Left lung (tissue), 10 donors: ENCODE results near the gene RHOT1. TPM values are rescaled to one million over a fixed set of nuclear protein-coding genes. Genes with fewer than 3 reads are reported as not detected.

Experiments
- ATAC-seq: fragments of 200-7000 bp; cut with Tn5 transposase; one replicate; pipeline ENCODE4 v1.9.1; 2020; ENCODE audit warnings: moderate library complexity
- DNase-seq, 4 donors: peaks; one replicate each; pipeline ENCODE4 v3.0.0-alpha.2; 2013 to 2020
- H3K27ac ChIP-seq, 2 donors: fragments of 200-600 bp; sonication (generic) in 1 of 2; one replicate each; pipeline versions ENCODE4 v1.5.0 to v1.8.0; 2020 to 2021
- H3K27me3 ChIP-seq, 2 donors: fragments of 200-600 bp; sonication (generic) in 1 of 2; one replicate each; pipeline versions ENCODE4 v1.5.0 to v1.8.0; 2020 to 2021
- H3K36me3 ChIP-seq, 2 donors: fragments of 200-600 bp; sonication (generic) in 1 of 2; one replicate each; pipeline versions ENCODE4 v1.5.0 to v1.8.0; 2020 to 2021
- H3K4me1 ChIP-seq, 2 donors: fragments of 200-600 bp; one replicate each; pipeline ENCODE4 v1.8.0; 2021
- H3K4me3 ChIP-seq, 2 donors: fragments of 200-600 bp; sonication (generic) in 1 of 2; one replicate each; pipeline versions ENCODE4 v1.5.0 to v1.8.0; 2020 to 2021; ENCODE audit warnings: mild to moderate bottlenecking in 1 of 2
- H3K9me3 ChIP-seq, 2 donors: fragments of 200-600 bp; sonication (generic) in 1 of 2; one replicate each; pipeline versions ENCODE4 v1.5.0 to v1.8.0; 2020 to 2021
- intact Hi-C, 2 donors: fragments of 100-400 bp; cut with DNase I; formaldehyde crosslinking; loops; one replicate each; pipeline versions ENCODE4 v1.11.2 to v1.14.2; 2022
- polyA plus RNA-seq, 6 donors: library from polyadenylated mRNA; unstranded; fragments of 120-200 nt; gene quantifications; one replicate each; pipeline ENCODE4 v1.2.1, GENCODE V29; 2013; ENCODE audit not compliant: insufficient read length in 6 of 6
- total RNA-seq, 2 donors: library from RNA; stranded (reverse); fragmentation: NEBNext Ultra II Directional; extraction: Animal tissue kit (Norgen Biotek cat#: 25700); gene quantifications; one replicate each; pipeline ENCODE4 v1.2.1, GENCODE V29; 2021
- TF ChIP-seq, protein P1 (sequence below), 2 donors: fragments of 200-600 bp; sonication (generic) in 1 of 2; IDR thresholded peaks; one replicate each; pipeline versions ENCODE4 v1.5.0 to v1.8.0; 2021; ENCODE audit warnings: antibody characterized with exemption in 2 of 2
- donor health status: DM: no; HTN: yes; CAD: no.
- donor health status: DM: no; HTN: no; CAD: no.

RHOT1 gene
- total and polyA plus RNA-seq, 8 donors, result 37.9 to 65.6 (median 58.5) TPM

DNA sequence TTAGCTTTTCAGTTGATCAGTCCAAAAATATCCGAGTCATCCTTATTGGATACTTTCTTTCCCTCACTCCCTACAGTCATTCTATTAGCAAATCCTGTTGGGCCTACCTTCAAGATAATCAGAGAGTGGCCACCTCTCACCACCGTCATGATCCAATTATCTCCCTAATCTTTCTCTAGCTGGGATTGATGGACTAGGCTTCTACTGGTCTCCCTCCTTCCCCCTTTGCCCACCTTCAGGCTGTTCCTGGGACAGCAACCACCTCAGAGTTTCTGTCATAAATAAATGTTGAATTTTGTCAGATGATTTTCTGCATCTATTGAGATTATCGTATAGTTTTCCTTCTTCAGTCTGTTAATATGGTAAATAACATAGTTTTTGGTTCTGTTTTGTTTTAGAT is 107.2 kb downstream of the RHOT1 start:
- Histone ChIP-seq H3K27me3 (no peaks in the 10 kb centered on the region), H3K9me3 (no peaks in the 10 kb centered on the region), H3K27ac (no peak overlapping the region), H3K36me3 (no peaks in the 10 kb centered on the region), H3K4me3 (no peak overlapping the region), H3K4me1 (no peaks in the 10 kb centered on the region)
- ATAC-seq (no peak), DNase-seq (no peak)
- TF ChIP-seq, protein P1, sequence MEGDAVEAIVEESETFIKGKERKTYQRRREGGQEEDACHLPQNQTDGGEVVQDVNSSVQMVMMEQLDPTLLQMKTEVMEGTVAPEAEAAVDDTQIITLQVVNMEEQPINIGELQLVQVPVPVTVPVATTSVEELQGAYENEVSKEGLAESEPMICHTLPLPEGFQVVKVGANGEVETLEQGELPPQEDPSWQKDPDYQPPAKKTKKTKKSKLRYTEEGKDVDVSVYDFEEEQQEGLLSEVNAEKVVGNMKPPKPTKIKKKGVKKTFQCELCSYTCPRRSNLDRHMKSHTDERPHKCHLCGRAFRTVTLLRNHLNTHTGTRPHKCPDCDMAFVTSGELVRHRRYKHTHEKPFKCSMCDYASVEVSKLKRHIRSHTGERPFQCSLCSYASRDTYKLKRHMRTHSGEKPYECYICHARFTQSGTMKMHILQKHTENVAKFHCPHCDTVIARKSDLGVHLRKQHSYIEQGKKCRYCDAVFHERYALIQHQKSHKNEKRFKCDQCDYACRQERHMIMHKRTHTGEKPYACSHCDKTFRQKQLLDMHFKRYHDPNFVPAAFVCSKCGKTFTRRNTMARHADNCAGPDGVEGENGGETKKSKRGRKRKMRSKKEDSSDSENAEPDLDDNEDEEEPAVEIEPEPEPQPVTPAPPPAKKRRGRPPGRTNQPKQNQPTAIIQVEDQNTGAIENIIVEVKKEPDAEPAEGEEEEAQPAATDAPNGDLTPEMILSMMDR (IDR thresholded peaks at IDR 0.05), result no peak
- intact Hi-C loops, result no loop called here

DNA sequence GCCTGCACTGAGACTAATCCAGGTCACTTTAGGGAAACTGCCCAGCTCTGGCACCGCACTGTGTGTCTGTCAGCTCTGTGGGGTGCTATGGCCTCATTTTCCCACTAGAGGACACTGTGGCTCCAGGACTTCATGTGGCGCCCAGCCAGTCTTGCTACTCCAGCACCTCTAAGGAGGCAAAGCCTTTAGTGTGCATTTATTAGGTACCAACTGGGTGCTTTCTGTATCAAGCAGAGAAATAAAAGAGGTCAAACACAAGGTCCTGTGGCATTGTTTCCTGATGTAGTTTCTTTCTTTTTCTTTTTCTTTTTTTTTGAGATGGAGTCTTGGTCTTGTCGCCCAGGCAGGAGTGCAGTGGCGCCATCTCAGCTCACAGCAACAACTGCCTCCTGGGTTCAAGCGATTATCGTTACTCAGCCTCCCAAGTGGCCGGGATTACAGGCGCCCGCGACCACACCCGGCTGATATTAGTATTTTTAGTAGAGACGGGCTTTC is 110.9 kb downstream of the RHOT1 start:
- Histone ChIP-seq H3K4me1 (no peaks in the 10 kb centered on the region), H3K27ac (no peak overlapping the region), H3K27me3 (no peaks in the 10 kb centered on the region), H3K36me3 (no peaks in the 10 kb centered on the region), H3K4me3 (no peak overlapping the region), H3K9me3 (no peaks in the 10 kb centered on the region)
- ATAC-seq (peak; percentile 99), DNase-seq (peak; percentile 43 to 84 (median 72))
- intact Hi-C loops, result loop anchor here in 1 of 2 donors (5.0 kb wide), 1 partner anchor 64 kb away; no protein-coding TSS in a partner anchor
- TF ChIP-seq, protein P1 (IDR thresholded peaks at IDR 0.05), result peak; percentile 86 to 95

DNA sequence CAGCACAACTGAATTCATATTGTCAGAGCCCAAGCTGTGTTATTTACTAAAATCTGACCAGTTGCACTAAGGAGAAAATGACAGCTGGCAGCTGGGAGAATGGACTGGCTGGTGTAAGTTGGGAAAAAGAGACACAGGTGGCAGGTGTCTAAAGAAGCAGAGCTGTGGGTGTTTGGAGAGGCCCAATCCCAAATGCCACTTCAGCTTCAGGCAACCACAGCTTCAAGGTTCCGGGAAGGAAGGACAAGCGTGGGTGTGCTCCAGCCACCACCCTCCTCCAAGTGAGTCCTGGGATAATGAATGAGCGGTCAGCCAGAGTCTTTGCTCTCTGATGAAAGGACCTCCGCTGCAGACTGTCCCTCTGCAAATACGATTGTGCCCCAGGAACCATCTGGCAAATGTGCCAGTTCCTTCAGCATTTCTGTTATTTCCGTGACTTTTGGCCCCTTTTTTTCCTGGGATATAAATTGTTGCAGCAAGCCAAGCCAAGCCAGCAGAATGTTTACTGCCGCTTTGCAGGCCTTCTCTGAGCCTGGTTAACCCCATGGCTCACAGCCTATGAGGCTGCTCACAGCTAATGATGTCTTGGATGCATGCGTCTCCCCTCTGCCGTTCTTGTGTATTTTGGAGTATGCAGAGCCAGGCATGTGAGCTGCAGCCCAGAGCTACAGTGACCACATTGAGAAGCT is 113.9 kb downstream of the RHOT1 start:
- Histone ChIP-seq H3K27me3 (peaks cover 0 to 11% of the 10 kb centered on the region in 2 donors), H3K4me1 (no peaks in the 10 kb centered on the region), H3K4me3 (no peak overlapping the region), H3K27ac (no peak overlapping the region), H3K9me3 (no peaks in the 10 kb centered on the region), H3K36me3 (no peaks in the 10 kb centered on the region)
- TF ChIP-seq, protein P1 (IDR thresholded peaks at IDR 0.05), result no peak
- peak in 1 of 4 donors; percentile 62 for DNase-seq
- intact Hi-C loops, result no loop called here
- peak; percentile 25 for ATAC-seq

DNA sequence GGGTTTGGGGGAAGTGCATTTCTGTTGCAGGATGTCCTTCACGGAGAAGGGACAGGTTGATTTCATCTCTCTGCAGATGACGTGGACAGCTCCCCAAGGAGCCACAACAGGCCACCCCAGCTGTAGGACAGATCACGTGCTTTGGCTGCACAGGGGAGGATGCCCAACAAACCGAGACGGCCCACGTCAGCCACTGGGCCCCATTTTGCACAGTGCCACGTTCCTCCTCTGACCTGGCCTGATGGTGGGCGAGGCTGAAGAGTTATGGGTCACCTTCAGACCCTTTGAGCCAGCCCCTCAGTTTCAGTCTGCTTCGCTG is 114.4 kb downstream of the RHOT1 start:
- Histone ChIP-seq H3K36me3 (no peaks in the 10 kb centered on the region), H3K27me3 (peaks cover 0 to 11% of the 10 kb centered on the region in 2 donors), H3K4me3 (no peak overlapping the region), H3K27ac (no peak overlapping the region), H3K9me3 (no peaks in the 10 kb centered on the region), H3K4me1 (no peaks in the 10 kb centered on the region)
- intact Hi-C loops, result no loop called here
- no peak for ATAC-seq
- no peak for DNase-seq
- TF ChIP-seq, protein P1 (IDR thresholded peaks at IDR 0.05), result no peak

DNA sequence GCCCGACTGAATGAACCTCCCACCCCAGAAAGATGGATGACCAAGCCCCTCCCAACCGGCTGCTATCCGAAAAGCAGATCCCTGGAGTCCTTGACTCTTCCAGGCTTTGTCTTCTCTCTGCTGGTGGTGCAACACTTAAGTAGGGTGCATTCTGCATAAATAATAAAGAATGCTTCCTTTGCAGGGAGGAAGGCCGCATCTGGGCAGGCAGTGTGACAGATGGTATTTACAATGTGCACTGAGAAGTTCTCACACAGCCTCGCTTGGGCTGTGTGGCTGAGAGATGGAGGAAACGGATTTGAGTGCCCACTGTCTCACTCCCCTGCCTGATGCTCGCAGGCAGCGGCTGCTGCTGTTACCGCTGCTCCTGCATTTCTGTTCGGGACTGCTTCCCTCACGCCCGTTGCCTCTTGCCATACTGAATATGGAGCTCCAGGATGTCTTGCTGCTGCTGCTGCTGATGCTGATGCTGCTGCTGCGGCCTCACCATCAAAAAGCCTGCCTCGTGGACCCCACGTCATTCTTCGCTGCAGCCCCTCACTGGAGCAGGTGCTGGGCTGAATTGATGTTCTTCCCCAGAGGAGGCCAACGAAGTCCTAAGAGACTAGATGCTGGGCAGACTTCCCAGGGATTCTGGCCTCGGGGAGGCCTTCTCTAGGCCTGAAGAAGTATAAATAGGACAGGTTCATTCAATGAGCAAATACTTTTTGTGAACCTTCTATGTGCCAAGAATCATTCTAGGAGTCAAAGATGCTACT is 116.3 kb downstream of the RHOT1 start:
- intact Hi-C loops, result no loop called here
- peaks cover 0 to 26% of the 10 kb centered on the region in 2 donors for H3K27me3 ChIP-seq
- DNase-seq (no peak), ATAC-seq (no peak)
- no peak overlapping the region for H3K4me3 ChIP-seq
- H3K27ac ChIP-seq, result no peak overlapping the region
- no peaks in the 10 kb centered on the region for H3K9me3 ChIP-seq
- no peaks in the 10 kb centered on the region for H3K4me1 ChIP-seq
- TF ChIP-seq, protein P1 (IDR thresholded peaks at IDR 0.05), result no peak
- H3K36me3 ChIP-seq, result no peaks in the 10 kb centered on the region
